Choroid plexus epithelial cell (primary cell): ENCODE data around the gene TCF7L2.

Experiments
- DNase-seq: peaks from one replicate; pipeline ENCODE4 v3.0.0-alpha.2; 2010; ENCODE audit warnings: low read depth
- H3K4me3 ChIP-seq: 2 replicates; pipeline ENCODE4 v1.5.1; 2011; ENCODE audit warnings: low read depth, mild to moderate bottlenecking, control low read depth, low read length, moderate library complexity
- CTCF ChIP-seq: conservative IDR thresholded peaks from 2 replicates; pipeline ENCODE4 v1.5.1; 2011; ENCODE audit warnings: low read depth, mild to moderate bottlenecking, control low read depth, inconsistent platforms, low read length, moderate library complexity

Gene TCF7L2

GRCh38 chr10:113097036-113097435 lies 147.0 kb downstream of the TCF7L2 start:
- no peak for TF ChIP-seq CTCF
- H3K4me3 ChIP-seq = no peak overlapping the region
- DNase-seq = no peak

DNA sequence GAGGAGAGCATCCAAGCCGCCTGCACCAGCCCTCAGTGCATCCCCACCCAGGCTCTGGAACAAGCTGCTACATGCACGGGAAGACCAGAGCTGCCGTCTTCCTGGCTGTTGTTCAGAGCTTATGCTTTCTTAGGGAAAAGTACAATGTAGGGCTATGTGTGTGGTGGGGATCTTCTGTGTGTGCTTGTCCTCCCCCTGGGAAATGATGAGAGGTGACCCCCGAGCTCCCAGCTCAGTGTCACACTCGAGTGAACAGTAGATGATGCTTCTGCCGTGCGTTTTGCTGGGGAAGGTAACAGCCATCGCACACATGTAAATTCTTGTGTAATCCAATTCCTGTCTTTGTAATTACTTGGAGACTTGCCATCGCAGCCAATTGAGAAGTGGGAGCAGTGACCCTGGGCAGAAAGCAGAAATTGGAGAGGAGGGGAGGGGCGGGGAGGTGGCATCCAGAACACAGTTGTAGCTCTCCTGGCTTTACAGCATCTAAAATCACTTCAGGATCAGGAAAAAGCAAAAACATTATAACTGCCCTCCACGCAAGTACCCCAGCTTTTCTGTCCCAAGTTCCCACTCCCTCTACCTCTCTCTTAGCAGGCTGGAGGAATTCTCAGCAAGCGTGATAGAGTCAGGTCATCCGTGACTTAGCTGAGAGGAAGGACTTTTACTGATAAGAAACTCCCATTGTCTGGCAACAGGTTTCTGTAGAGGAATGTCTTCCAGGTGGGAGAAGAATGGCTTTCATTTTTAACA lies 149.6 kb downstream of the TCF7L2 start:
- TF ChIP-seq CTCF = no peak

DNA sequence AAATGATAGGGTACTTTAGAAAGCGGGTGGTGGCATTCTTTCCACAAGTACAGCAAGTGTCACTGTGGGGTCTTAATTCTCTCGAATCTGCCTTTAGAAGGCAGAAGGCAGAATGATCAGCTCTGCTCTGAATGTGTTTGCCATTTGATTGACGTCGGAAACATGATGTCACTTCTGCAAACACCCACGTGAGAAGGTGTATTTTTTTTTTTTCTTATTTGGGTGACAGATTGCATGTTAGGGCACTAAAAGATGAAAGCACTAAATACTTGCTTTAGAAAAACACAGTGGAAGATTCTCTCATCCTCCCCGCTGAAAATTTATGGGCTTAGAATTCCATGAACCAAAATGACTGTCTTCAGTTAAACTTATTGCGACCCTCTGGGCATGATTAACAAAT lies 150.2 kb downstream of the TCF7L2 start:
- TF ChIP-seq CTCF = no peak
- no peak for DNase-seq

More for the DNA sequence above, 149.6 kb downstream of the TCF7L2 start:
- DNase-seq = peak; percentile 62
- H3K4me3 ChIP-seq = no peak overlapping the region

DNA sequence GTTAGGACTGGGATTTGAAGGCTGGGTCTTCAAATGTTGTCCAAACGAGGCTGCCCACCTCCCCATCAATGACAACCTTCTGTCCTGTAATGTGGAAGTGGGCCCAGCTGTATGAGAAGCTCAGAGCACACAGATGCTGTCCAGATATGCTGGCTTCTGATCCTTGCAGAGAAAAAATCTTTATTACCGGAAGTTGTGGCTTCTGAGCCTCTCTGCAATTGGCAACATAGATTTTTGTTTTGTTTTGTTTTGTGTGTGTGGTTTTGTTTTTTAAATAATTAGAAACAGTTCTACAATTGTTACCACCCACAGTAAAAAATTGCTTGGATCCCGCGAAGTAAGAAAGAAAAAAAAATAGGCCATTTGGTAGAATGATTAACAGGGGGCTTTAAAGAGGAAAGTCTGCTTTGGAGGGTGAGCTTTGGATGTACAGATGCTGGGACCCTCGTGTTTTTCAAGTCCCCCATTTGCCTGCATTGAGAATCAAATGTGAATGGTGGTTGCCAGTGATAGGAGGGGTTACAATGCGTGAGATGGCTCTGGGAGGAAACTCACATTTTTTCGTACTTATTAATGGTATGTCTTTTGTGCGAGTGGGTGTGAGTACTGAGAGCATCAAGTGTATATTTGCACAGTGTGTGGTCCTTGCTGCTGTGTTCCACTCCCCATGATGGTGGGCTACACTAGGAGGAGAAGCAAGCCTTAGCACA lies 153.2 kb downstream of the TCF7L2 start:
- no peak overlapping the region for H3K4me3 ChIP-seq
- no peak for TF ChIP-seq CTCF
- DNase-seq = peak; percentile 38

More for the DNA sequence above, 150.2 kb downstream of the TCF7L2 start:
- H3K4me3 ChIP-seq = no peak overlapping the region

GRCh38 chr10:113104047-113104446 lies 154.0 kb downstream of the TCF7L2 start:
- no peak for TF ChIP-seq CTCF
- no peak overlapping the region for H3K4me3 ChIP-seq
- no peak for DNase-seq

DNA sequence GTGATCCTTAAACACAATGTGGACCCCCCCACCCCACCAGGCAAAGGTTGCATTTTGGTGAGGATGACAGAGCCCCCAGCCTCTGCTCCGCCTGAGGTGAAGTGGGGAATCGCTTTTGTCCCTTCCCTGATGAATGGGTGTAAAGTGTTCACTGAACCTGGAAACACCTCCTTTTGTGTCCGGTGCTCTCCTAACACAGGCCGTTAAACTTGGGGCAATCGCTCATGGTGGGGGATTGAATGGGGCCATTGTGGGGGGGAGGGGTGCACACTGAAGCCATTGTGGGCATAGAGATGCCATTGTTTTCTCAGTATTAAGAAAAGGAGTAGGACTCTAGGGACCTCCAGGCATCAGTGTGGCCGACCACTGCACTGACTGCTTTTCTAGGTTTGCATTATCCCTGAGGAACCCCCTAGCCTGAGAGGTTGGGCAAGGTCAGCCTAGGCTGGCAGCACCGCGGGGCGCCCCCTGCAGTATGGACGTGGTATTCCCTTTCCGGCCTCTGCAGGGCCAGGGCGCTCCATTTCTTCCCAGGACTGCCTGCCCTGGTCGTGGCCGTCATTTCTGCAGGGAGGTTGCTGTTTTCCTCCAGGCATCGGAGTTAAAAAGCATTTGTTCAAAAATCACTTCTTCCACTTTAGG lies 158.3 kb downstream of the TCF7L2 start:
- no peak overlapping the region for H3K4me3 ChIP-seq
- TF ChIP-seq CTCF = peak; percentile 60
- no peak for DNase-seq
